ENCODE results near the gene NGFR.

Gene NGFR

DNA sequence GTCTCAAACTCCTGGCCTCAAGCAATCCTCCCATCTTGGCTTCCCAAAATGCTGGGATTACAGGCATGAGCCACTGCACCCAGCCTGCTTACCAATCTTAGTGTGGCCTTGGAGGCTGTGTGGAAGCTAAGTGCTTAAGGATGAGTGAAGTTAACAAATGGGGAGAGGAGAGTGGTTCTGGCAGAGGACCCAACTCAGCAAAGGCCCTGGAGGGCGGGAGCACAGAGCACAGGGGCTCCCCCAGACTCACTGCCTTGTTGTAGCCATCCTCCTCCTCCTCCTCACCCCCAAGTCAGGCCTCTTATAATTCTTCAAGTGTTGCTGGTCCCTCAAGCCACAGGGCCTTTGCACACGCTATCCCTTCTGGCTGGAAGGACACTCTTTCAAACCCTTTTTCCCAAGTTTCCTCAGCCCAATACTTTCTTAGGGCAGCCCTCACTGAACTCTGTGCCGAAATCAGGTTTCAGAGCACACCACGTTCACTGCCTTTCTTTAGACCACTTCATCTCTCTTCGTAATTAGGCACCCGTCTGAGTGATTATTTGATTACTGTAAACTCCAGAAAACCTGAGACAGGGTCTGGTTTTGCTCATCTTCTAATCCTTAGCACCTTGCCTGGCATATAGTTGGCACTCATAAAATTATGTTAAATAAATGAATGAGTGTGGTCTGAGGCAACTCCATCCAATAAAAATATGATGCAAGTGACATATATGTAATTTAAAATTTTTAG lies 23.4 kb downstream of the NGFR start:
- DNase-seq (ENCODE audit: low spot score): no peak

DNA sequence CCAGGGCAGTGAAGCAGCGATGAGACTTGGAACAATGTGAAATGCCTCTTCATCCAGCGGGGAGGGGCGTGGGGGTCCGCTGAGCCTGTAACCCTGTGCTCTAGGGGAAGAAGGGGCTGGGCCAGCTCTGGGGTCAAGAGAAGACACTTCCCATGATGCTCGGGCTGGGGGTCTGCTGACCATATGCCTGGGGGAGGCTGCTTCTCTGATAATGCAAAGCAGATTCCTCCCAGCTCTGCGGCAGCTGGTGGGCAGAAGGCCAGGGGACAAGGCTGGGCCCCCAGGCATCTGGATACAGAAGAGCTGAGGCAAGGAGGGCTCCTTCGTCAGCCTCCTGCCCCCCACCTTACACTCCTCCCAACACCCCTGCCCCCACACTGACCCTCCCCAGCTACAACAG lies 24.7 kb downstream of the NGFR start:
- DNase-seq (ENCODE audit: low spot score): no peak

DNA sequence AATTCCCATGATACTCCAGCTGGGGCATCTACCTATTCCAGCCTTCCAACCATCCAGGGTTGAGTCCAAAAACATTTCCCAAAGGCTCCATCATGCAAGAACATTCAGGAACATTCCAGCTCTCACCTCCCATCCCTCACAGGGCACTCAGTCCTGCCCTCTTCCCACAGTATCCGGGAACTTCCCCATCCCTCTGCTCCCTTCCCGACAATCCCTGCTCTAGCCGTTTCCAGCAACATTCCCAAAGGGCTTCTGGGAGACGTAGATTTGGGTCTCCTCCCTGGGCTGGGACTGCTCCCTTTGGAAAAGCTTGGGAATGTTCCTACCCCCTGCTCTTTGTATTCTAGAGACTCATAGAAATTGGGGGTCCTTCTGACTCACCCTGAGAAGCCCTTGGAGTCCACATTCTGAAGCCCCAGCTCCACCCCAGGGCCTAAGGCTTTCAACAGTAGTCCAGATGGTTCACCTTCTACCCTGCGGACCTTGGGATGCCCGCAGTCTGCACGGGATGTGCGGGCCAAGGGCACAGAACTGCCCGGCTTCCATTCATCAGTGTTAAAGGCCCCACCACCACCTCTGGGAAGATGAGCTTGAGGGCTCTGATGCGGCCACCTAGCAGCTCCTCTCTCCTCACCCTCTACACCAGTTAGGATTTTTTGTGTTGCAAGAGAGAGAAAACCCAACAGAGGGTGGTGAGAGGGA lies 25.4 kb downstream of the NGFR start:
- no peak for DNase-seq (ENCODE audit: low spot score)

DNA sequence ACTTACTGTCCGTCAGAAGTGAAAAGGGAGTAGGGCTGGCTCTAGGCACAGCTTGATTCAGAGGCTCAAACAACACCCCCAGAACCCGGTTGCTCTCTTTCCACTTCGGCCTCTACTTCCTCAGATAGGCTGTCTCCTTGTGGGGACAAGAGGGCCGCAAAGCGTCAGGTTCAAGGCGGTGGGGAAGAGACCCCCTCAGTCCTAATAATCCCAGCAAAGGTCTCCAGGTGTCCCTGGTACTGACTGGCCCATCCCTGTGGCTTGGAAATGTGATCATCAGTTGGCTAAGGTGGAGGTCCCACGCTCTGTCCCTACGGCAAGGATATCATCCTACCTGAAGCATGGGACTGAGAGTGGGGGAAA lies 26.0 kb downstream of the NGFR start:
- DNase-seq (ENCODE audit: low spot score): no peak

DNA sequence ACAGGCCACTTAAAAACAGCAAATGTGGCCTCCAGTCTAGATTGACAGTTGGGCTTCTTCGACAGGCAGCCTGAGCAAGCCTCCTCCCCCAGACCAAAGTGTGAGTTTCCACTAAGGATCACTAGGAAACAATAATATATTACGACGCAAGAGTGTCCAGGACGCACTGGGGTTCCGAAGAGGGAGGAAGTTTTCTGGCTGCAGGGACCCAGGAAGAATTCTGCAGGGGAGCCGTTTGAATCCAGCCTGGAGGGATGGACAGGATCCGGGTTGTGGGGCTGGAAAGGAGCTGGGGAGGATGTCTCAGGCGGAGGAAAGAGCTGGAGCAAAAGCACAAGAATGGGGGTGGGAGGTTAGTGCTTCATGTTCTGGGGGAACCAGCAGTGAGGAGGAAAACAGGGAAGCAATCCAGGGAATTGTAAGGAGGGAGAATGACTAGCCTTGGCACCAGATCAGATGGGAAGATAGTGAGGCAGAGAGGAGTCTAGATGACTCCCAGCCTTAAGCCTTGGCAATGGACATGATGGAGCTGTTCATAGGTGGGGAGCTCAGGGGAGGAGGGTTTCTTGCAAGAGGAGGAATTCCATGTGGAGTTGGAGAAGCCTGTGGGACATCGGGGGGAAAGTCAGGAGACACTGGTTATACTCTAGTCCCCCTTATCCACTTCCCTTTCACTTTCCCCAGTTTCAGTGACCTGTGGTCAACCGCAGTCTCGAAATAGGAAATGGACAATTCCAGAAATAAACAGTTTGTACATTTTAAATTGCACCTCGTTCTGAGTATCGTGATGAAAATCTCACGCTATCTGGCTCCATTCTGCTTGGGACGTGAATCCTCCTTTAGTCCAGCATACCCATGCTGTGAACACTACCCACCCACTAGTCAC lies 26.6 kb downstream of the NGFR start:
- DNase-seq (ENCODE audit: low spot score): no peak

DNA sequence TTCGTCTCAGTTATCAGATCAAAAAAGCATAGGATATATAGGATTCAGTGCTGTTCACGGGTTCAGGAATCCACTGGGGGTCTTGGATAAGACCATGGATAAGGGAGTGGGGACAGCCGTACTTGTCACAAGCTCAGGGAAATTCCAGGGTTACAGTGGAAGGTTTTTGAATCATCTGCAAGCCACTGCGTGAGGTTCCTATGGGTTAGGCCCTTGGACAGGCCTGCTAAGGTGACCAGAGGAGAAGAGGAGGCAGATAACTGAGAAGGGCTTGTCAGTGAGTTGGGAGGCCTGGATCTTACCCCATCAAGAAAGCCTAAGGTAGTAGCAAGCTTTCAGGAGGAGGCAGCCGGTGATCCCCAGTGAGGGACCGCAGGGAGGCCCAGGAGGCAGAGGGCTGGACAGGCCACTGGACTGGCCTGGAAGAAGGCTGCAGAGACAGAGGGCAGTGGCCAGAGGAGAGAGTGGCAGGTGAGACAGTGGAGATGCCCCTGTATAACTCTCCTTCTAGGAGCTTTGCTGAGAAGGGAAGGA lies 27.3 kb downstream of the NGFR start:
- no peak for DNase-seq (ENCODE audit: low spot score)

DNA sequence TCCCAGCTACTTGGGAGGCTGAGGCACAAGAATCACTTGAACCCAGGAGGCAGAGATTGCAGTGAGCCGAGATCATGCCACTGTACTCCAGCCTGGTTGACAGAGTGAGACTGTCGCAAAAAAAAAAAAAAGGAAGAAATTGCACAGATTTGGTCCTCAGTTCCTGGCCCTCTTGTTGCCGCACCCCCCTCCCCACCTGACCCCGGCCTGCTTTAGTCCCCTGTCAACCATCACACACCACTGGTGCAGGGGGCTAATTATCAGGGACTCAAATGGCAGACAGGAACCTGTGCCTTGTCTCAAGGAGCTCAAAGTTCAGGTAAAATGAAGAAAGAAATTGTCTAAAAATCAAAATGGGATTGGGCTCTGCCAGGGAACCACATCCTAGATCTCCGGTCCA lies 28.1 kb downstream of the NGFR start:
- DNase-seq (ENCODE audit: low spot score): no peak

DNA sequence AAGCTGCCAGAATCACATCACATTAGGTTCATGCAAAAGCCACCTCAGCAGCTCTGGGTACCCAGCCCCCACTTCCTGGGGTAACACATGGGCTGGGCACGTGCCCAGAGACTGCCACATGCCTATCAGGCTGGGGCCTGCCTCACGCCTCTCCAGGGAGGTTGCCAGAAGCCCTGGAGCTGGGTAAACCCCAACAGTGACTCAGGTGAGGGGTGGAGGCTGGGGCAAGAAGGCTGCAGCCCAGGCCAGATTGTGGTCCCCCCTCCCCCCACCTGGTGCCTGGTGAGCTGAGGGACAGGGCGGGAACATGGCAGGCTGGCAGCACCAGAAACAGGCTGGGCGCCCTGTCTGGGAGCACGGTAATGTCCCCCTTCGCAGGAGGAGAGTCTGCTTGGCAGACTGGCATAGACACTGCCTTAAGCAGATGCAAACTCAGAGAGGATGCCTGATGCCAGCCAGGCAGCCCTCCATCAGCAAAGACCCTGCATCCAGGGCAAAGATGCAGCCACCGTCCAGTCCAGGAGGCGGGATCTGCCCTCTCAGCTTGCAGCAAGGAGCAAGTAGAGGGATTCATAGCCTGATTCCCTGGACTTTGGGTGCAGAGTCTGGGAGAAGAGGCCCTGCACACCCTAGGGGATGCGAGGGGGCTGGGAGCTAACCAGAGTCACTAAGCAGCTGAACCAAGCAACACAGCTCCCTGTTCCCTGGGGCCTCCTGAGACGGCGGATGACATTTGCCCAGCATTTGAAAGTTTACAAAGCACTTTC lies 28.8 kb downstream of the NGFR start:
- no peak for DNase-seq (ENCODE audit: low spot score)

DNA sequence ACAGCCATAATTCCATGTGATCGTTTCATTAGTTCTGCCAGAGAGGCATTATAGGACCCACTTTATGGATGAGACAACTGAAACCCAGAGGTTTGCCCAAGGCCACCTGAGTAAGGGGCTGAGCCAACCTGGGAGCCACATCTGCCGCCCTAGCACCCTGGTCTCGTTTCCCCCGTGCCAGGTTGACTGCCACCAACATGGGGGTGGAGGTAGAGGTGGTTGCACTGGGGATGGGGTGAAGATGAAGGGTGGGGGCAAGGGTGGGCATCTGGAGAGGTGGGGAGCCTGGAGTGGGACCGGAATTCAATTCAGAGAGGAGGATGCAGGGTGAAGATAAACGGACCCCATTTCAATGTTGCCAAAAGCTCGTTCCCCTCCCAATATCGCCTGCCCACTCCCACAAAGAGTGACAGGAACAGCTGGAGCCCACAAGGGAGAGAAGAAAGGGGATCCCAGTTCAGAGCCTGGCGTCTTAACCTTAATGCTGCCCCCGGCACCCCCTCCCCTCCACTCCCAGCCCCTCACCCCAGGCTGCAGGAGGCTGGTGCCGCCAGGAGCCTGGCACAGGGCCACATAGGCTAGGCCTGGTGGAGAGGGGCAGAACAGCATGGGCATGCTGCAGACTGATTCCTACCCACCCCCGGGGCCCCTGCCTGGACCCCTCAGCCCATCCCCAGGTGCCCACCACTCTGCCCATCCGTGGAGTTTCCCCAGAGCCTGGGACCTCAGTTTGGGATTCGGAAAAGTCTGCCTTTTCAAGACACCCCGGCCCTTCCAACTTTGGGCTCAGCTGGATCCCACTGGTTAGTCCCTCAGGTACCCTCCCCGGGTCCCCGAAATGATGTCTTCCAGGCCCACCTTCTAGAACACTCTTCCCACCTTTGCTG lies 29.6 kb downstream of the NGFR start:
- no peak for DNase-seq (ENCODE audit: low spot score)

DNA sequence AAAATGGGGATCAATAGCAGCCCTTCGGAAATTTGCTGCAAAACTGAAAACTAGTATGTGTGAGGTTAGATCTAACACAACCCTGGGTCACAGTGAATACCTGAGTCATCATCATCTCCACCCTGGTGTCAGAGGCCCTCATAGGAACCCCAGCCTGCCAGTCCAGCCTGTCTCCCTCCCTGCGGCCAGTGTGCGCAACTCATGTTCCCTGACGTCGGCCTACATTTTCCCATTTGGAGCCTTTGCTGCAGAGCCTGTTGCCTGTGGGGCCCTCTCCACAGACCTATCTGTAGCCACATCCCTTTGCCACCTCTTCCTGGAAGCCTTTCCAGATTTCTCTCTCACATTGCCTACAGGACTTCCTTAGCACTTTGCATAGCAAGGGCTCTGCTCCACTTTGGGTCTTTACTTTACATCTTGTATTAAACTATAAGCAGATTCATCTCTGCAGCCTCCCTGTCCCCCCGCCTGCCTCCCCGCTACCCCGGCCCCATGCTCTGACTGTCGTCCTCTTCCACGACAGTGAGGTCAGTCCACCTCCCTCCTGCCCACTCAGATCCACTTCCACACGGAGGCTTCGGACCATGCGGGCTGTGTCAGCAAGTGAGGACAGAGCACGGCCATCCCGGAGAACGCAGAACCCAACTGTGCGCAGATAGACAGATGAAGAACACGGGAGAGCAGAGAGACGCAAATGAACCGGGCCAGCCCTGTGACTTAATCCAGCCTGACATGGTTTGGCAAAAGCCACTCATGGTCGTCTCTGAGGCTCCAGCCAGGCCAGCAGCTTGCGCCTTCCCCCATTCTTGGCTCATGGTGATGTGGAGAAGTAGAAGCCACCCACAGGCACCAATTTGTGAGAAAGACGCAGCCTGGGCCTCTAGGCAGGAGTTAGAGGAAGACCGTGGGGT lies 31.0 kb downstream of the NGFR start:
- no peak for DNase-seq (ENCODE audit: low spot score)

DNA sequence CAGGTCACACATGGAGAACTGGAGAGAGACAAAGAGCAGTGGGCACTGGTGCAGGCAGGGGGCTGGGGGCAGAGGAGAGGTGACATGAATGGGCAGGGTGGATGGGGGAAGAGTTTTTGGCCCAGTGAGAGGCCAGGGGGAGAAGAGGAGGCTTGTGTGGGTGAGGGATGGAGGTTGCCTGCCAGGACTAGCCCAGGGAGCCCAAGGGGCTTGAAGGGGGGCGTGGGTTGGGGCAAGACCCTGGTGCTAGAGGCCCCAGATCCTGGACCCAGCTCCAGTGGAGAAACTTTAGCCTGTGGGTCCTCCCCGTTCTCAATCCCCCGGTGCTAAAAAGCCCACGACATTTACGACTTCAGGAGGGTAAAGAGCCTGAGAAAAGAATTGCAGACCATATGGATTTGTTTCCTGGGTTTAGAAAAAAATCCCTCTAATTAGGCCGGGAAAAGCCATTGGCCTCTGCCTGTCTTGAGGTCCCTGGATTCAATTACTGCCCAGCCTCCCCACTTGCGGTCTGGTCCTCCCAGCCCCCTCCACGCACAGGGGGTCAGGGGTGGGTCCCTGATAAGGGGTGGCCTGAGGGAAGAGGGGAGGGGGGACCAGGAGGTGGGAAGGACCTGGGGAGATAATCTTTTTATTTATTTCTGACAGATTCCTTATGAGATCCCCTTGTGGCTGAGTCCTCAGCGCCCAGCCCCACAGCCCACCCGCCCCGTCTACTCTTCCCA lies 33.0 kb downstream of the NGFR start:
- no peak for DNase-seq (ENCODE audit: low spot score)

DNA sequence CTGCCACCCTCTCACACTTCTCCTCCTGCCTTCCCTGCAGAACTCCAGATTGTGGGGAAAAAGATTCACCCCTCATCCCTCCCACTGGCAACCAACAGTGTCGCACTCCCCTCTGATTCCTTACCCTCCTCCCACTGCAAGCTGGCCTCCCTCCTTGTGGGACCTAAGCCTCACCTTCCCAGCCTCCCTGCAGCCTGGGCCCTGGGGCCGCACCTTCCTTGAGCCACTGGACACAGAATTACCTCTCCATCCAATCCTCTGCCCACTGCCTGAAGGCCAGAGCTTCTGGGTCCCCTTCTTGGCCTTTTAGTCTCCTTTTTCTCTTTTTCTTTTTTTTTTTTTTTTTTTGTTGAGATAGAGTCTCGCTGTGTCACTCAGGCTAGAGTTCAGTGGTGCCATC lies 33.9 kb downstream of the NGFR start:
- no peak for DNase-seq (ENCODE audit: low spot score)

DNA sequence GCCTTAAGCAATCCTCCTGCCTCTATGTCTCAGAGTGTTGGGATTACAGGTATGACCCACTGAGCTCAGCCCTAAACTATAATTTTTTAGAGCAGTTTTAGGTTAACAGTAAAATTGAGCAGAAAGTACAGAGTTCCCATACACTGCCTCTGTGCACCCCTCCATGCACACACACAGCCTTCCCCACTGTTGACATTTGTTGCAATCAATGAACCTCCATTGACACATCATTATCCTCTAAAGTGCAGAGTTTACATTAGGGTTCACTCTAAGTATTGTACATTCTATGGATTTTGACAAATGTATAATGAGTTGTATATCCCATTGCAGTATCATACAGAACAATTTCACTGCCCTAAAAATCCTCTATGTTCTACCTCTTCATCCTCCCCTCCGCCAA lies 35.0 kb downstream of the NGFR start:
- DNase-seq (ENCODE audit: low spot score): no peak

DNA sequence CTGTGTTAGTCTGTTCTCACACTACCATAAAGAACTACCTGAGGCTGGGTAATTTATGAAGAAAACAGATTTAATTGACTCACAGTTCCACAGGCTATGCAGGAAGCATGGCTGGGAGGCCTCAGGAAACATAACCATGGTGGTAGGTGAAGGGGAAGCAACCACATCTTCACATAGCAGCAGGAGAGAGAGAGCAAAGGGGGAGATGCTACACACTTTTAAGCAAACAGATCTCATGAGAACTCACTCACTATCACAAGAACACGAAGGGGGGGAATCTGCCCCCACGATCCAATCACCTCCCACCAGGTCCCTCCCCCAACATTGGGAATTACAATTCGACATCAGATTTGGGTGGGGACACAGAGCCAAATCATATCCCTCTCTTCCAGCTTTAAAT lies 48.8 kb downstream of the NGFR start:
- DNase-seq (ENCODE audit: low spot score): no peak

DNA sequence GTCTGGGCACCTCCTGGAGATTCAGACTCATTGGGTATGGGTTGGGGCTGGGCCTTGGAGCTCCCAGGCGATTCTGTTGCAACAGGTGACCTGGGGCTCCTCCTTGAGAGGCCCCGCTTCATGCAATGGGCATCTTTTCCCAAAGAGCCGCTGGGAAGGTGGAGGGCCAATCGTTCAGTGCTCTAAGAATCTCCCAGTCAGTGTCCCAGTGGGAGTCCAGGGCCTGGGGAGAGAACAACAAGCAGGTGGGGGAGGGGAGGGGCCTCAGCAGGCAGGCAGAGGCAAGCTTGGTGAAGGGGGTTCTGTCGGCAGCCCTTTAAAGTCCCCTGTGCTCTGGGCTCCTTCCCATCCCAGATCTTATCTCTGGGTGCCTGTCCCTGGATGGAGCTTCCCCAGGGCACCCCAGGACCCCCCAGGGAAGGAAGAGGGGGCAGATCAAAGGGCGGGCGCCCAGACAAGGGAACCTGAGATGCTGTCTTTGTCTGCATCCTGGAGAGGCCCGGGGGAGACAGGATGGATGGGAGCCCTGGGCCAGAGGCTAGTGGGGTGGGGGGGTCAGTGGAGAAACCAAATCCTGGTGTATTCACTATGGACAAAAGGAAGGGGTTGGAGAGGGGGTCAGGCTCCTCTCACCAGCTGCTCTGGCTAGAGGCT lies 50.0 kb downstream of the NGFR start:
- no peak for DNase-seq (ENCODE audit: low spot score)

DNA sequence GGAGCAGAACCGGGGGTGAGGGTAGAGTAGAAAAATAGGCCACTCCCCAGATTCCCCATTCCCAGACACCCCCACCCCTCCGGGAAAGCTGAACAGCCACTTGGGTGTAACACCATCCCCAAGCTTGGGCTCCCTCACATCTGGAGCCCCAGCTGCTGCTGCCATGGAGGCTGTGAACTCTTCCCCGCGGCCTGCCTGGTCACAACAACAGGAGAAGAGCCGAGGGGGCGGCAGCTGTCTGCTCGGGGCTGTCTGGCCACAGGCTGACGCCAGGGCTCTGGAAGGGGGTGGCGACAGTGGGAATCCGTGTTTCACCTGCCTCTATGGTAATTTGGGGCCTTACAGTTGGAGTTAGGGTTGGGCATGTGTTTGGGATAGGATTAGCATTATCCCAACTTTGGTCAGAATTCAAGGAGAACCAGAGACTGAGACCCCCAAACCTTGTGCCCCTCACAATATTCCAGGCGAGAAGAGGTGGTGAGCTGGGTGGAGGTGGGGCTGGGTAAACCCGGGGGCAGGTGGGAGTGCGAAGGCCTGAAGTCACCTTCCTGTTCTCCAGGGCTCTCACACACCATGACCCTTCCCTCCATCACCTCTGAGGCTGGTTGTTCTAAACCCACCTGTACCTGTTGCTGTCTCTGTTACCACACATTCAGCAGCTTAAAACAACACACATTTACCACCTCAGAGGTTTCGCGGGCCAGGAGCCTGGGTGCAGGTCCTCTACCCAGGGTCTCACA lies 50.9 kb downstream of the NGFR start:
- no peak for DNase-seq (ENCODE audit: low spot score)

DNA sequence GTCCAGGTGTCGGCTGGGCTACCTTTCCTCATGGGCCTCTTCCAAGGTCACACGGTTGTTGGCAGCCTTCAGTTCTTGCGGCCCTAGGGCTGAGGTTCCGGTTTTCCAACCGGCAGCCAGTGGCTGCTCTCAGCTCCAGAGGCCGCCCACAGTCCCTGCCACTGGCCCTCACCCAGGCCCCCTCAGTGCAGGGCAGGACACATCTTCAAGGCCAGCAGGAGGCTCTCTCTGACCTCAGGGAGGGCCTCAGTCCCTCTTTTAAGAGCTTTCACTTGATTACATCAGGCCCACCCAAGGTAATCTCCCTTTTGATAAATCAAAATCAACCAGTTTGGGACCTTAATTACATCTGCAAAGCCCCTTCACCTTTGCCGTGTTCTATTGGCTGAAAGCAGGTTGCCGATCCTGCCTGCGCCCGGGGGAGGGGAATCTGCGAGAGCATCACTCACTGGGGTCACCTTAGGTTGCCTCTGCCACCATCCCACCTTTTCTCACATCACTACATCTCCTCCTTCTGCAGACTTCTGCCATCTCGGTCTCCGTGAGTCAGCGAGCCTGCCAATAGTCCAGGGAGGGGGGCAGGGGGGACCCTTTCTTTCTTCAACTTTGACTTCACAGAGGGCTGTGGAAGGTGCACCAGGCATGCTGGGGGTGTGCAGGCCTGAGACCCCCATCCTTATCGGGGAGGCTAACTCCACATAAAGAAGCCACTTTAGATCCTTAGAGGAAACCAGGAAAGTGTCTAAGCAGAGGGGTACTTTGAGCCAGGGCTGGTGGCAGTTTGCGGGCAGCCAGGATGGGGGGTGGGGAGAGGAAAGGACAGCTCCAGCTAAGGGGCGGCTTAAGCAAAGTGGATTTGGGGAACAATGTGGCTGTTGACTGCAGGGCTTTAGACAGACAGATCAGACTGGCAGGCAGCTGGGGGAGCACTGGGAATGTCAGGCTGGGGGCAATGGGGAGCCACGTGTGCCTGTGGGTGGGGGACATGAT lies 51.7 kb downstream of the NGFR start:
- DNase-seq (ENCODE audit: low spot score): no peak
